Fibroblast of mammary gland (primary cell): ENCODE data around the gene ZNF20.
A peak's percentile ranks its signal among the peaks of the same experiment; 100 is the strongest.

Experiments used
- DNase-seq: peaks from one replicate; pipeline ENCODE4 v3.0.0-alpha.2; 2010; ENCODE audit warnings: low read depth
- H3K4me3 ChIP-seq: 2 replicates; pipeline ENCODE4 v1.5.1; 2011; ENCODE audit warnings: low read depth, mild to moderate bottlenecking, low read length, moderate library complexity; ENCODE audit not compliant: control insufficient read depth
- TF ChIP-seq, protein P1 (sequence below): conservative IDR thresholded peaks from 2 replicates; pipeline ENCODE4 v1.5.1; 2011; ENCODE audit warnings: low read depth, low read length, inconsistent platforms; ENCODE audit not compliant: control insufficient read depth, insufficient read depth

The ZNF20 gene

DNA sequence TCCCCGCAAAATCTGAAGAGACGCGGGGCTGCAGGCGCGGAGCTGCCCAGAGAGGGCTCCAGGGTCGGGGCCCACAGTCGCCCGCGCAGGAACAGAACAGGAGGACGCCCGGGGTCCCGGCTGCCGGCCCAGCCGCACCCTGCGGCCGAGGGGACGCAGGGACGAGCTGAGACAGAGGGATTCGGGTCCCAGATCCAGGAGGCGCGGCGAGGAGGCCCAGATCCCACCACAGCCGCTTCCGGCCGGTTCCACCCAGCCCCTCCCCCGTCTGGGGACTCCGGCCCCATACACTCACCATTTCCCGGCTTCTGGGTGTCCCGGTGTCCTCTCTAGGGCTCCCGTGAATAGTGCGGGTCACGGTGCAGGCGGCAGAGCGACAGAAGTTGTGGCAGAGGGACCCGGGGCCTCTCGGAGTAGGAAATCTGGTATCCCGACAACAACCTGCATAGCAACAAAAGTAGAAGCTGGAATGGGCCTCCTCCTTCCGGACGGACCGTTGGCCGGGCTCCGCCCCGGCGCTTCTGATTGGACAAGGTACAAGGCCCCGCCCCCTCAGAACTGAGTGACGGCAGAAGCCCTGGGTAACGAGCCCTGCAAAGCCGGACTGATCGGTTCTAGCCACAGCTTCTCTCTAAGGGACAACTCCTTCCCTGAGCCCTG lies at the start of gene ZNF20:
Gene ZNF20, minus strand, starts transcription at position 466 of the 660 bp plus-strand sequence. Its CDS starts 168 bp downstream, at position 298.
- TF ChIP-seq, protein P1, sequence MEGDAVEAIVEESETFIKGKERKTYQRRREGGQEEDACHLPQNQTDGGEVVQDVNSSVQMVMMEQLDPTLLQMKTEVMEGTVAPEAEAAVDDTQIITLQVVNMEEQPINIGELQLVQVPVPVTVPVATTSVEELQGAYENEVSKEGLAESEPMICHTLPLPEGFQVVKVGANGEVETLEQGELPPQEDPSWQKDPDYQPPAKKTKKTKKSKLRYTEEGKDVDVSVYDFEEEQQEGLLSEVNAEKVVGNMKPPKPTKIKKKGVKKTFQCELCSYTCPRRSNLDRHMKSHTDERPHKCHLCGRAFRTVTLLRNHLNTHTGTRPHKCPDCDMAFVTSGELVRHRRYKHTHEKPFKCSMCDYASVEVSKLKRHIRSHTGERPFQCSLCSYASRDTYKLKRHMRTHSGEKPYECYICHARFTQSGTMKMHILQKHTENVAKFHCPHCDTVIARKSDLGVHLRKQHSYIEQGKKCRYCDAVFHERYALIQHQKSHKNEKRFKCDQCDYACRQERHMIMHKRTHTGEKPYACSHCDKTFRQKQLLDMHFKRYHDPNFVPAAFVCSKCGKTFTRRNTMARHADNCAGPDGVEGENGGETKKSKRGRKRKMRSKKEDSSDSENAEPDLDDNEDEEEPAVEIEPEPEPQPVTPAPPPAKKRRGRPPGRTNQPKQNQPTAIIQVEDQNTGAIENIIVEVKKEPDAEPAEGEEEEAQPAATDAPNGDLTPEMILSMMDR = no peak
- H3K4me3 ChIP-seq = peak within 1 kb of the TSS; percentile 66
- DNase-seq = peak; percentile 89

DNA sequence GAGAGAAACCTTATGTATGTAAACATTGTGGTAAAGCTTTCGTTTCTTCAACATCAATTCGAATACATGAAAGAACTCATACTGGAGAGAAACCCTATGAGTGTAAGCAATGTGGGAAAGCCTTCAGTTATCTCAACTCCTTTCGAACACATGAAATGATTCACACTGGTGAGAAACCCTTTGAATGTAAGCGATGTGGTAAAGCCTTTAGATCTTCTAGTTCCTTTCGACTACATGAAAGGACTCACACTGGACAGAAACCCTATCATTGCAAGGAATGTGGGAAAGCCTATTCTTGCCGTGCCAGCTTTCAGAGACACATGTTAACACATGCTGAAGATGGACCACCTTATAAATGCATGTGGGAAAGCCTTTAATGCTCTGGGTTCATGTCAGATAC lies 47.5 kb upstream of the ZNF20 start:
- TF ChIP-seq, protein P1 = no peak
- no peak for DNase-seq
- H3K4me3 ChIP-seq = no peak overlapping the region

DNA sequence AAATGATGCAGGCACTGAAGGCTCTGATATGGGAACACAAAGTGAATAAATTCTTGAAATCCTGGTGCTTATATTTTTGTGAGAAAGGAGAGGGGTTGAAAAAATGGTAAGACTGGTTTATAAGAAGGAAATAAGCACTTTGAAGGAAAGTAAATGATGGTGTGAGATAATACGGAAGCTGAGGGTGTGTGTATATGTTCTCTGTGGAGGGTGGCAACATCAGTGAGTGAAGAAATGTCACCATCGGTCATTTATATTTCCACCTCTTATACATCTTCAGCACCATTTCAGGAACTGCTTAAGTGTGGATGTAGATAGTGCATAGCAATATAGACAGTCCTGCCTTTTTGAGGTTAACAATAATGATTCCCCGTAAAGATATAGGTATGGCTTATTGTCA lies 40.2 kb upstream of the ZNF20 start:
- H3K4me3 ChIP-seq = no peak overlapping the region
- no peak for DNase-seq
- TF ChIP-seq, protein P1 = no peak

DNA sequence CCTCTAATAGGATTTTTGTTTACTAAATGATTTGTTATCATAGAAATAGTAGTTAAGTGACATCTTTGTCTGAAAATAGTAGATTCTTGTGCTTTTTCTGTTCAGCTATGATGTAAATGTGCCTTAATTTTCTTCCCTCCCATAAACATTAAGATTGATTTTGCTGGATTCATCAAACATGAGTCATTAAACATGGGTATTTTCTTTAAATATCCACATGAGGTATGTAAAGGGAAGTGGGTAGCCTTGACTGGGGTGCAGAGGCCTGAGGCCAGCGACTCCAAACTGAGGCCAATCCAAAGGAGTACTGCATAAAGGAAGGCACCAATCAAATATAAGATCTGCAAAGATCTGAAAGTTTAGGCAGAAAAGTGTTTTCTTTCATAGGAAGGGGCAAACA lies 26.5 kb upstream of the ZNF20 start:
- no peak overlapping the region for H3K4me3 ChIP-seq
- peak; percentile 5 for DNase-seq
- TF ChIP-seq, protein P1 = no peak

DNA sequence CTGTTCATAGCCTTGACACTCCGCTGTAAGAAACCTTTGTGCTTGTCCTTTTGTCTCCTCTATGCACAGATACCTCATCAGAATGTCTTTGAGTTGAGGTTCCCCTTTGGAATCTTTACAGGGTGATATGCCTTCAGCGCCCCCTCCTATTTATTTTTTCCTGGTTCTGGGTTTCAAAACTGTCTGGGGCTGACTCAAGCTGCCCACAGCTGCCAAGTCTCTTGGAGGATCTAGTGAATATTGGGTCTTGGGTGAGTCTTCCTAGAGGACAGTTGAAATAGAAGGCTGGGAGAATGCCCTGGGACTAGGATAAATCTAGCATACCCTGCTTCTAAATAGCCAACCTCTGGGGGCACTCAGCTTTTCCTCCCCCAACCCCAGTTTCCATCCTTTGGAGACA lies 23.7 kb upstream of the ZNF20 start:
- peak; percentile 51 for DNase-seq
- H3K4me3 ChIP-seq = peak overlapping the region; percentile 87
- TF ChIP-seq, protein P1 = no peak

DNA sequence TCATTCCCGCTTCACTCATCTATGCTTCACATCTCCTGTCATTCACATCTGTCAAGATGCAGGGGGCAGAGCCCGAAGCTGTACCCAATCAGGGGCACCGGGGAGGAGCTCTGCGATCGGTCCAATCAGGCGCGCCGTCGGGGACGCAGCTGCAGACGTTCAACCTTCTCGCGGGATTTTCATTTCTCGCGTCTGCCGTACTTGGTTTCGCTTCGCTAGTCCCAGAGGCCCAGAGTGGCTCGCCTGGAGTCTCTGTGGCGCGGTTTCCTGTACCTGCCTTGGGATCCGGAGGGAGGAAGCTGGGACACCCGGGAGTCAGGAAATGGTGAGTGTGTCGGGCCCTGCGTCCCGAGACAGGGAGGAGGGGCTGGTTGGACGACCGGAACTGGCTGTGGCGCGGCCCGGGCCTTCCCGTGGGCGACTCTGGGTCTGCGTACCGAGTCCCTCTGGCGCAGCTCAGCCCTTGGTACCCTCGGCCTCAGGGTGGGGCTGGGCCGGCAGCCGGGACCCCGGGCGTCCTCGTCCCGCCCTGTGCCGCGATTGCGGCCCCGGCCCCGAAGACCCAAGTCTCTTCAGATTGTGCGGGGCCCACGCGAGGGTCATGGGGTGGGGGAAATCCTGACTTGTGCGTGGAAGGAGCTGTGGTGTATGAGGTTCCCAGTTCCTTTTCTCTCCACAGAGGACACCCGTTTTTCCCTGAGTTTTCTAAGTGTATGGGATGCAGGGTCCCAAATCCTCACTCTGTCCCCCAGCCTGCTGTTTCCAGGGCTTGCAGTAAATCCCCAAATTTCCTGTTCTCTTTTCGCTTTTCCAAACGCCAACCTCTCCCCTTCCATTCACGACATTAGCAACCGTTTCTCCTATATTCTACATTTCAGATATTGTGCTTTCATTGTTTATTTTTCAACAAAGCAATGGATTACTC lies 23.0 kb upstream of the ZNF20 start, which contains the start of gene ZNF136:
Gene ZNF136, plus strand, starts transcription at position 215 of the 925 bp plus-strand sequence. Its CDS starts 108 bp downstream, at position 323.
- peak within 1 kb of the TSS; percentile 87 for H3K4me3 ChIP-seq
- TF ChIP-seq, protein P1 = no peak
- DNase-seq = peak; percentile 95
